Right renal pelvis (tissue), 4 donors: ENCODE data around the gene CCL4. TPM values are rescaled to one million over a fixed set of nuclear protein-coding genes. Genes with fewer than 3 reads are reported as not detected.
A peak's percentile ranks its signal among the peaks of the same experiment; 100 is the strongest.
"Not testable (repeated sequence)": the region's sequence is repeated elsewhere in the genome, so short reads cannot be mapped to it uniquely, and the experiment has no call there.

Source experiments
- DNase-seq, 4 donors: peaks; one replicate each; pipeline ENCODE4 v3.0.0-alpha.2; 2013; ENCODE audit warnings: low read depth in 4 of 4, low spot score in 3 of 4, missing footprints in 1 of 4
- polyA plus RNA-seq, 4 donors: library from polyadenylated mRNA; unstranded; fragments of 120-200 nt; gene quantifications; one replicate each; pipeline ENCODE4 v1.2.1, GENCODE V29; 2013; ENCODE audit not compliant: insufficient read length in 4 of 4

Gene CCL4
- polyA plus RNA-seq, 4 donors = 0.38 to 3.2 (median 1.3) TPM

- DNase-seq = not testable (repeated sequence)
Measured at GRCh38 chr17:36114971-36115648, 11.5 kb downstream of the CCL4 start.

- DNase-seq = not testable (repeated sequence)
Measured at GRCh38 chr17:36115649-36115977, 12.0 kb downstream of the CCL4 start.

GRCh38 chr17:36117505-36118382, 14.1 kb downstream of the CCL4 start:
- no peak for DNase-seq

GRCh38 chr17:36118477-36119353, 15.1 kb downstream of the CCL4 start:
- no peak for DNase-seq

GRCh38 chr17:36120221-36120620, 16.6 kb downstream of the CCL4 start:
- DNase-seq = no peak

GRCh38 chr17:36121099-36121498, 17.5 kb downstream of the CCL4 start:
- DNase-seq = not testable (repeated sequence)

GRCh38 chr17:36123431-36123830, 19.8 kb downstream of the CCL4 start:
- DNase-seq = no peak

GRCh38 chr17:36124879-36125824, 21.5 kb downstream of the CCL4 start:
- no peak for DNase-seq

- DNase-seq = no peak
Measured at GRCh38 chr17:36127199-36127893, 23.7 kb downstream of the CCL4 start.

GRCh38 chr17:36127911-36128310, 24.3 kb downstream of the CCL4 start:
- DNase-seq = no peak

- no peak for DNase-seq
Measured at GRCh38 chr17:36128411-36128978, 24.9 kb downstream of the CCL4 start.

GRCh38 chr17:36129616-36130015, 26.0 kb downstream of the CCL4 start:
- no peak for DNase-seq

- no peak for DNase-seq
Measured at GRCh38 chr17:36130346-36130745, 26.7 kb downstream of the CCL4 start.

GRCh38 chr17:36131421-36131820, 27.8 kb downstream of the CCL4 start:
- DNase-seq = no peak

- no peak for DNase-seq
Measured at GRCh38 chr17:36131931-36132330, 28.3 kb downstream of the CCL4 start.

GRCh38 chr17:36132421-36132831, 28.8 kb downstream of the CCL4 start:
- DNase-seq = peak in 1 of 4 donors; percentile 22

GRCh38 chr17:36133602-36134236, 30.1 kb downstream of the CCL4 start:
- peak in 3 of 4 donors; percentile 36 to 54 (median 49) for DNase-seq

- no peak for DNase-seq
Measured at GRCh38 chr17:36135465-36135864, 31.8 kb downstream of the CCL4 start.
